Stimulated activated naive B cell treated with anti-CD40 and anti-IgM and Interleukin-4, amounts not matched to agents 10 μg/mL and 1 μg/mL and 100 μg/mL, for 72 hours (primary cell): ENCODE measurements around the gene SLC25A38.
A peak's percentile ranks its signal among the peaks of the same experiment; 100 is the strongest.
"Not testable (repeated sequence)": the region's sequence is repeated elsewhere in the genome, so short reads cannot be mapped to it uniquely, and the experiment has no call there.

Experiments
- ATAC-seq, 2 donors: fragments of 150-1000 bp; cut with Tn5 transposase; replicated peaks; 2 replicates each; pipeline ENCODE4 v1.10.0; 2021; ENCODE audit warnings: moderate library complexity in 1 of 2
- DNase-seq: peaks from one replicate; pipeline ENCODE4 v3.0.0; 2021
- H3K27ac Mint-ChIP-seq: one replicate; pipeline ENCODE4 v1.8.0; 2022; ENCODE audit warnings: mild to moderate bottlenecking, mixed read lengths
- H3K27me3 Mint-ChIP-seq, 2 donors: one replicate each; pipeline ENCODE4 v1.8.0; 2022; ENCODE audit warnings: mixed read lengths in 2 of 2
- H3K36me3 Mint-ChIP-seq, 2 donors: one replicate each; pipeline ENCODE4 v1.8.0; 2022; ENCODE audit warnings: mixed read lengths in 2 of 2, mild to moderate bottlenecking in 1 of 2
- H3K4me1 Mint-ChIP-seq, 2 donors: one replicate each; pipeline ENCODE4 v1.8.0; 2022; ENCODE audit warnings: mixed read lengths in 2 of 2, mild to moderate bottlenecking in 1 of 2
- H3K4me3 Mint-ChIP-seq, 2 donors: one replicate each; pipeline ENCODE4 v1.8.0; 2022; ENCODE audit warnings: mild to moderate bottlenecking in 2 of 2, mixed read lengths in 2 of 2, moderate library complexity in 1 of 2
- H3K9me3 Mint-ChIP-seq, 2 donors: one replicate each; pipeline ENCODE4 v1.8.0; 2022; ENCODE audit warnings: mixed read lengths in 2 of 2, mild to moderate bottlenecking in 1 of 2

The SLC25A38 gene, protein sequence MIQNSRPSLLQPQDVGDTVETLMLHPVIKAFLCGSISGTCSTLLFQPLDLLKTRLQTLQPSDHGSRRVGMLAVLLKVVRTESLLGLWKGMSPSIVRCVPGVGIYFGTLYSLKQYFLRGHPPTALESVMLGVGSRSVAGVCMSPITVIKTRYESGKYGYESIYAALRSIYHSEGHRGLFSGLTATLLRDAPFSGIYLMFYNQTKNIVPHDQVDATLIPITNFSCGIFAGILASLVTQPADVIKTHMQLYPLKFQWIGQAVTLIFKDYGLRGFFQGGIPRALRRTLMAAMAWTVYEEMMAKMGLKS

DNA sequence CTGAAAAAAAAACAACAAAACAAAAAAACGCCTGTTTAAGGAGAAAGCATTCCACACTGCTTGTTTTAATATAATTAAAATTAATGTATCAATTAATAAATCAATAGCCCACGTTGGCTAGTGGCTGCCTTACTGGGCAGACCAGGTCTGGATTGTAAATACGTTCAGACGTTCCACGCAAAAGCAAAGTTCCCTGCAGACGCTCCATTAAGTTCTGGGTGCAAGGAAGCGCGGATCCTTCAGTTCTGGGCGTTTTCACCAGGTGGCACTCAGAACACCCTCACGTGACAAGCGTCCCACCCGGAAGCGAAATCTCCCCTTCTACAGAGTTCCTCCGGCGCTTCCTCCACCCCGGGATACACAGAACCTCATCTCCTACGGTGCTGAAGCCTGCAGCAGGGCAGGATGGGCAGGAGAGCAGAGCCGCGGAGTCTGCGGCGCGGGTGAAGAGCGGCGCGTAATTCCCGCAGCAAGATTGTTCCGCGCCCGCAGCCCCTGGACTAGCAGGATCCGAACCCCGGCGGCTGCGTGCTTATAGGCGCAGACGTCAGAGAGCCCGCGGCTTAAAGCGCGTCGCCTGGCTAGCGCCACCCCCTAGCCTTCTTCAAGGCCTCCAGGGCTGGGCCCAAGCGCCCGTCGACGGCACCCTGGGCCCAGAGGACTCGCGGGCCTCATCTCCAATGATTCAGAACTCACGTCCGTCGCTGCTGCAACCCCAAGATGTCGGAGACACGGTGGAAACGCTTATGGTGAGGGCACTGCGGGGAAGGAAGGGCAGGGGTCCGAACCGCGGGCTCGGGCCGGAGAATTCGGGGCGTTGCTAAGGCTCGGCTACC, at the start of gene SLC25A38:
Gene SLC25A38, plus strand, starts transcription at position 326 of the 836 bp plus-strand sequence. Its CDS starts 355 bp downstream, at position 681.
- Mint-ChIP-seq H3K9me3 (peaks cover 0 to 5% of the 10 kb centered on the region in 2 donors), H3K36me3 (peaks cover 7 to 27% of the 10 kb centered on the region in 2 donors), H3K4me3 (peak within 1 kb of the TSS; percentile 99 to 100), H3K27me3 (peaks cover 0 to 1% of the 10 kb centered on the region in 2 donors), H3K27ac (peak within 1 kb of the TSS; percentile 100), H3K4me1 (peaks cover 26 to 34% of the 10 kb centered on the region in 2 donors)
- DNase-seq (peak; percentile 80), ATAC-seq (peak; percentile 88)

DNA sequence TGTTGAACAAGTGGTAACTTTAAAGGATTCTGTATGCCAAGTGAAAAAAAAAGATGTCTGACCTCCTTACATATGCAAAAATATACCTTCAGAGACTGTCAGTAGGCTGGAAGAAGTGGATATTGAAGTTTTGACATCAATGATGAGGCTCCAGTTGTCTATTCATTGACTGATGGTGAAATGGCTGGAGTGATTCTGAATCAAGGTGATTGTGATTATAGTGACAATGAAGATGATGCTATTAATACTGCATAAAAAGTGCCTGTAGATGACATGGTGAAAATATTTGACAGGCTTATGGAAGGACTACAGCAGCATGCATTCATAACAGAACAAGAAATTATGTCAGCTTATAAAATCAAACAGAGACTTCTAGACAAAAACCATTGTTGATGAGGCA, 49.6 kb upstream of the SLC25A38 start:
- no peaks in the 10 kb centered on the region for H3K4me1 Mint-ChIP-seq
- ATAC-seq (no peak), DNase-seq (no peak)
- no peaks in the 10 kb centered on the region for H3K9me3 Mint-ChIP-seq
- H3K4me3 Mint-ChIP-seq: no peak overlapping the region
- H3K27me3 Mint-ChIP-seq: peaks cover 0 to 16% of the 10 kb centered on the region in 2 donors
- no peak overlapping the region for H3K27ac Mint-ChIP-seq
- H3K36me3 Mint-ChIP-seq: no peaks in the 10 kb centered on the region

DNA sequence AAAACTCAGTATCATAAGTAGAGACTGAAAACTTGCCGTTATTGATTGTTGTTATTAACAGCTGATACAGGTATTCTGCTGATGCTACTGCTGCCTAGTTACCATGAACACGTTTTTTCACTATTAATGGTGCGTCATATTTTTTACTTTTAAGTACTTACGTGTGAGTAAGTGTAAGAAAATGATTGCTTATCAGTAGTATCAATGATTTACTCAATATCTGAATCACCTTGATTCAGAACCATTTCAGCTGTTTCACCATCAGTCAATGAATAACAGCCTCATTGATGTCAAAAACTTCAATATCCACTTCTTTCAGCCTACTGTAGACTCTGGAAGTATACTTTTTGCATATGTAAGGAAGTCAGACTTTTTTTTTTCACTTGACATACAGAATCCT, 49.0 kb upstream of the SLC25A38 start:
- Mint-ChIP-seq H3K4me3 (no peak overlapping the region), H3K36me3 (no peaks in the 10 kb centered on the region), H3K4me1 (no peaks in the 10 kb centered on the region), H3K27me3 (peaks cover 0 to 16% of the 10 kb centered on the region in 2 donors), H3K9me3 (no peaks in the 10 kb centered on the region), H3K27ac (no peak overlapping the region)
- no peak for DNase-seq
- ATAC-seq: no peak

DNA sequence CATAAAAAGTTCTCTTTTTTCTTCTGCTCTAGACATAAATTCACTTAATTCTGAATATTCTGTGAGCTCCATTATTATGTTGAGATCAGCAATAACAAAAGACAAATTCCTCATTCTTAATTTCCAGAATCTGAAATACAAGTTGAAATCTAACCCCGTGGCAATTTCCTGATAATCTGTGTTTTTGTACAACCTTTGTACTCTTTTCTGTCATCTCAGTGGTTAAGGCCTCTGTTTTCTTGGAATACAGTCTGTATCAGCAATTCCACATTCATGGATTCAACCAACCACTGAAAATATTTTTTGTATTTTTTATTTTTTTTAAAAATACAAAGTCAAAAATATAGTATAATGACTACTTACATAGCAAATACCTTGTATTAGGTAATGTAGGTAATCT, 45.0 kb upstream of the SLC25A38 start:
- no peaks in the 10 kb centered on the region for H3K4me1 Mint-ChIP-seq
- no peak overlapping the region for H3K4me3 Mint-ChIP-seq
- DNase-seq (no peak), ATAC-seq (no peak)
- no peak overlapping the region for H3K27ac Mint-ChIP-seq
- no peaks in the 10 kb centered on the region for H3K9me3 Mint-ChIP-seq
- H3K36me3 Mint-ChIP-seq: no peaks in the 10 kb centered on the region
- peaks cover 0 to 16% of the 10 kb centered on the region in 2 donors for H3K27me3 Mint-ChIP-seq

DNA sequence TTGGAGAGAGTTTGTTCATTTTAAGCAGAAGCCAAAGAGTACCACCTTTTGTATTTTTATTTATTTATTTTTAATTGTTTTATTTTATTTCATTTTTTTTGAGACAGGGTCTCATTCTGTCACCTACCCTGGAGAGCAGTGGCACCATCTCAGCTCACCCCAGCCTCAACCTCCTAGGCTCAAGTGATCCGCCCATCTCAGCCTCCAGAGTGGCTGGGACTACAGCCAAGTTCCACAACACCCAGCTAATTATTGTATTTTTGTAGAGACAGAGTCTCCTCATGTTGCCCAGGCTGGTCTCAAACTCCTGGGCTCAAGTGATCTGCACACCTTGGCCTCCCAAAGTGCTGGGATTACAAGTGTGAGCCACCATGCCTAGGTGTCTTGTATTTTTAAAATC, 44.1 kb upstream of the SLC25A38 start:
- DNase-seq (no peak), ATAC-seq (no peak)
- no peak overlapping the region for H3K4me3 Mint-ChIP-seq
- no peaks in the 10 kb centered on the region for H3K36me3 Mint-ChIP-seq
- H3K27ac Mint-ChIP-seq: no peak overlapping the region
- no peaks in the 10 kb centered on the region for H3K9me3 Mint-ChIP-seq
- no peaks in the 10 kb centered on the region for H3K4me1 Mint-ChIP-seq
- H3K27me3 Mint-ChIP-seq: peaks cover 0 to 10% of the 10 kb centered on the region in 2 donors

DNA sequence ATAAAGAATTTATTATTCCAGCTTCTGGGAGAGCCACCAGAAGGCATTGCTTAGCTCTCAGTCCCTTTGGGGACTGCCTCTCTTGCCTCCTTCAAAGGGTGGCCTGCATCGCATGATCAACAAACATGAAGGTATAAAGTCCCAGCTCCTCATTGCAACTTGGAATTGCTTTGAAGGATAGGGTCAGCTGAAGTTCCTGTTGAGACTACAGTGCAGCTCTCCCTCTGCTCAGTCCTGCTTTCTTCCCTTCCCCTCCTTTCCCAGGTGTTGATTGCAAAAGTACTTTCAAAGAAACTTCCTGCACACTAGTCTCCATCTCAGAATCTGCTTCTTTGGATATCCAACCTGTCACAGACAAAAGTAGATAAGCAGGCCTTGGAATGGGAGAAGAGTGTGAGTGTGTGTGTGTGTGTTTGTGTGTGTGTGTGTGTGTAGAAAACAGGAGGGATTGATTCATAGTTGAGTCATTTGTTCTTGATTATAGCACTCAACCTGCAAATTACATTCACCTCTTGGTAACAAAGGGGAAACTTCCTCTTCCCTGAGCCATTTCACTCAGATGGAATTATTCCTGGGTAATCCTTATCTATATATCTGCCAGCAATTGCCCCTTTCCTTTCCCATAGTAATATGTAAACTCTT, 40.0 kb upstream of the SLC25A38 start:
- Mint-ChIP-seq H3K27me3 (no peaks in the 10 kb centered on the region), H3K9me3 (no peaks in the 10 kb centered on the region), H3K4me3 (no peak overlapping the region), H3K4me1 (peaks cover 7 to 13% of the 10 kb centered on the region in 2 donors), H3K36me3 (no peaks in the 10 kb centered on the region), H3K27ac (no peak overlapping the region)
- DNase-seq (no peak), ATAC-seq (no peak)

DNA sequence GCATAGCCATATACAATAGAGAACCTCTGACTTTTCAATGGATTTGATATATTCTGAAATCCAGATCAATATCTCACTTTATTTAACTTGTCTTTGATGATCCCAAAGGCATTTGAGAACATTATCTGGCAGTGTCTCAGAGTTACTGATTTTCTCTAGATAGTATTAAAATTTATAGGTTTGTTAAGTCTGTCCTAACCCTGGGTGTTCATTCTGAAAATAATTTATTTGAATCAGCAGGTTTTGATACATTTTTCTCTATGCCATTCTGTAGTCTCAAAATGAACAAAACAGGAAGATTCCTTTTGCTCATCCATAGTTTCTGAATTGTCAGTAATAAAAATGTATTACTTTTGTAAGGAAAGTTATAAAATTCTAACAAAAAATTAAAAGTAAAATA, 39.4 kb upstream of the SLC25A38 start:
- H3K4me3 Mint-ChIP-seq: no peak overlapping the region
- DNase-seq (no peak), ATAC-seq (no peak)
- H3K4me1 Mint-ChIP-seq: peaks cover 7 to 13% of the 10 kb centered on the region in 2 donors
- no peaks in the 10 kb centered on the region for H3K9me3 Mint-ChIP-seq
- no peaks in the 10 kb centered on the region for H3K27me3 Mint-ChIP-seq
- H3K36me3 Mint-ChIP-seq: no peaks in the 10 kb centered on the region
- H3K27ac Mint-ChIP-seq: no peak overlapping the region

DNA sequence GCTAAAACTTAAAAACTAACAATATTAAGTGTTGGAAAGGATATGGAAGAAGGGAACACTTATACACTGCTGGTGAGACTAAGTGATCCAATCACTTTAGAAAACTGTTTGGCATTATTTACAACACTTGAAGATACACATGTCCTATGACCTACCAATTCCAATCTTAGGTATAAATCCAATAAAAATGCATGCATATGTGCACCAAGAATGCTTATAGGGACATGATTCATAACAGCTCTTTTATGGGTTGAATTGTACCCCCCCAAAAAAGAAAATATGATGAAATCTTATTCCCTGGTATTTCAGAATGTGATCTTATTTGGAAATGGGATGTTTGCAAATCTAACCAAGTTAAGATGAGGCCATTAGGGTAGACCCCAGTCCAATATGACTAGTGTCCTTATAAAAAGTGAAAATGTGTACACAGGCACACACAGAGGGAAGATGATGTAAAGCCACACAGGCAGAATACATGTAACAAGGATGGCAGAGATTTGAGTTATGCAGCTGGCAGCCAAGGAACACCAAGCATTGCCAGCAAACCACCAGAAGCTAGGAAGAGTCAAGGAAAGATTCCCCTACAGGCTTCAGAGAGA, 38.3 kb upstream of the SLC25A38 start:
- H3K4me1 Mint-ChIP-seq: peaks cover 7 to 13% of the 10 kb centered on the region in 2 donors
- H3K27ac Mint-ChIP-seq: no peak overlapping the region
- H3K4me3 Mint-ChIP-seq: no peak overlapping the region
- ATAC-seq (no peak), DNase-seq (no peak)
- no peaks in the 10 kb centered on the region for H3K27me3 Mint-ChIP-seq
- no peaks in the 10 kb centered on the region for H3K9me3 Mint-ChIP-seq
- H3K36me3 Mint-ChIP-seq: no peaks in the 10 kb centered on the region

DNA sequence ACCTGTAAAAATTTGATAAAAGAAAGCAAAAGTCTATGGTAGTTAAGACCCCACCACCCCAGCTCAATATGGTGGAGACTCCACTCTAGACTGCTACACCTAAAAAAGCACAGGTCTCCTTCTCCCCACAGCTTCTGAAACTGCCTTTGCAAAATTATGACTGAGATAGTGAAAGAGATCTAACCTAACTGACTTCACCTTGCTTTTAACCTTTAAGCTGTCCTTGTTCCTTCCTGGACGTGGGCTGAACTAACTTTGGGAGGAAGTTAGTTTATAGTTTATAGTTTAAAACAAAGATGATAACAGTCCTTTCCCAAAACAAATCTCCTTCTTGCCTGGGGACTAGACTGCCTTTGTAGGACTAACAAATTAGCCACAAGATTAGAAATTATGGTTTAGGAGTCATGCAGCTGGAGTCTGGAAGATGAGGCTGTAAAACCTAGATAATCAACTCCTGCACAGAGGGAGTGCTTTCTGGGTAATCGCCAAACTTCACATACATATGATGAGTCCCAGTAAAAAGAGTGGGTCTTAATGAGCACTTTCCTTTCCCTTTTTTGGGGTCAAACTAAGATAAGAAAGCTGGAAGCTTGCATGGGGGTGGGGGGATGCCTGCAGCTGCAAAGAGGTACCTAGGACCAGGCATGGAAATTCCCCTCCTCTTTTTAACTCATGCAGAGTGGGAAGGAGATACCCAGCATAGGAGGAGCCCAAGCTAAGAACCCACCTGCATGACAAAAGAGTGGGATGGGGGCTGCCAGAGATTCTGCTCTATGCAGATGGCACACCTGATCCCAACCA, 36.2 kb upstream of the SLC25A38 start:
- no peak overlapping the region for H3K4me3 Mint-ChIP-seq
- ATAC-seq (peak; percentile 50 to 74), DNase-seq (no peak)
- H3K27ac Mint-ChIP-seq: peak overlapping the region; percentile 31
- H3K36me3 Mint-ChIP-seq: no peaks in the 10 kb centered on the region
- no peaks in the 10 kb centered on the region for H3K27me3 Mint-ChIP-seq
- no peaks in the 10 kb centered on the region for H3K9me3 Mint-ChIP-seq
- H3K4me1 Mint-ChIP-seq: peaks cover 7 to 13% of the 10 kb centered on the region in 2 donors

DNA sequence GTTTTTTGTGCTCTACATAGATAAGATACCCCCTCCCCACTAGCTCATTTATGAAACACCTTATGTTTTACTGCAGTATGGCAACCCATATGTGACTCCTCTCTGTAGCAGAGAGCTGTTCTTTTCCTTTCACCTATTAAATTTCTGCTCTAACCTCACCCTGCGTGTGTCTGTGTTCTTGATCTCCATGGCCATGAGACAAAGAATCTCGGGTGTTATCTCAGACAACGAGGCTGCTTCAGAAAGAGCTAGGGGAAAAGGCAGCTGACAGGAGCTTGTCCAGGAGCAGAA, 35.6 kb upstream of the SLC25A38 start:
- H3K4me3 Mint-ChIP-seq: no peak overlapping the region
- ATAC-seq (no peak), DNase-seq (no peak)
- H3K9me3 Mint-ChIP-seq: no peaks in the 10 kb centered on the region
- no peaks in the 10 kb centered on the region for H3K27me3 Mint-ChIP-seq
- no peaks in the 10 kb centered on the region for H3K36me3 Mint-ChIP-seq
- H3K27ac Mint-ChIP-seq: no peak overlapping the region
- H3K4me1 Mint-ChIP-seq: peaks cover 7 to 13% of the 10 kb centered on the region in 2 donors

DNA sequence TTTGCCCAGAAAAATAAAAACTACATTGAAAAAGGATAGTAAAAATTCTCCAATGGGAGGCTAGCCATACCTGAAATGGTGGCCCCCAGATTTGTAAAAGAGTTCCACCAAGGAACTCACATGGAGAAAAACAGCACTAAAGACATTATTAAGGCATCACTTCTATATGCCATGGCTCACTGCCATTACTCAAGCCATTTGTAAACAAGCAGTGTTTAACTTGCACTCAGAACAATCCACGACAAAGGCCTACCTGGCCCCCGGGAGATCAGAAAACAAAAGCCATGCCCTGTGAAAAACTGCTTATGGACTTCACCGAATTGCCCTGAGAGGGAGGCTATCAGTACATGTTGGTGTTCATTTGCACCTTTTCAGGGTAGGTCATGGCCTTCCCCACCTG, 34.1 kb upstream of the SLC25A38 start:
- Mint-ChIP-seq H3K9me3 (no peaks in the 10 kb centered on the region), H3K4me3 (no peak overlapping the region), H3K27me3 (no peaks in the 10 kb centered on the region), H3K27ac (no peak overlapping the region), H3K4me1 (peaks cover 7 to 13% of the 10 kb centered on the region in 2 donors), H3K36me3 (no peaks in the 10 kb centered on the region)
- DNase-seq: no peak
- no peak for ATAC-seq

DNA sequence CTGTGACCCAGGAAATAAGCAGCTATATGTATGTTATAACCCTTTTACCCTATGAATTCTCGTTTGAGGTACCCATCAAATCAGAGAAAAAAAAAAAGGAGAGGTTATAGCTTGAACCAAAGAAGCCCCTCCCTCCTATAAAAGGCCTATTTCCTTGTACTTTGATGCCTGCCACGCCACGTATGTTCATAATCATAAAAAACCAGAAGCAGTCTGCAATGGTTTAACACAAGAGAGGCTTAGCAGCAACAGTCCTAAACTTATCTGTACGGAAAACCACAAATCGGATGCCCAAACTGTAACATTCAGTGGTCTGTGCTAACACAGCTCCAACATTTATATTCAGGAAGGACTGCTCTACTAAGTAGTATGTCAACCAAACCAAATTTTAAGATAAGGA, 32.5 kb upstream of the SLC25A38 start:
- no peaks in the 10 kb centered on the region for H3K9me3 Mint-ChIP-seq
- ATAC-seq (no peak), DNase-seq (no peak)
- H3K27me3 Mint-ChIP-seq: peaks cover 0 to 6% of the 10 kb centered on the region in 2 donors
- peaks cover 7 to 13% of the 10 kb centered on the region in 2 donors for H3K4me1 Mint-ChIP-seq
- no peak overlapping the region for H3K4me3 Mint-ChIP-seq
- H3K36me3 Mint-ChIP-seq: no peaks in the 10 kb centered on the region
- no peak overlapping the region for H3K27ac Mint-ChIP-seq

DNA sequence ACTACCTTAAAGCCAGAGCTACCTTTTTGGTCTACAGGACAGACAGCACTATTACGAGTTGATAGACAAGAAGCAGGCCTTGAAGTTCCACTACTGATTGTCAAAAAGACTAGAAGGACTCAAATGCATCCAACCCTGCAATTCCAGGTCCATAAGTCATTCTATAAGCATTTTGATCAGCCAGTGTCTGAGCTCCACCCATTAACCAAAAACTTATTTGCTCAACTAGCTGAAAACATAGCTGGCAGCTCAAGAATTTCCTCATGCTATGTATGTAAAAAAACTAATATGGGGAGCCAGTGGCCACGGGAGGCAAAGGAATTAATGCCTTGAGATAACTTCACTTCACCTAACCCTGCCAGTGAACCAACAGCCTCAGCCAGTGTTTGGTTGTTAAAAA, 32.0 kb upstream of the SLC25A38 start:
- H3K9me3 Mint-ChIP-seq, H3K36me3 Mint-ChIP-seq, H3K4me3 Mint-ChIP-seq, H3K27me3 Mint-ChIP-seq, DNase-seq, ATAC-seq, H3K27ac Mint-ChIP-seq: not testable (repeated sequence)
- peaks cover 7 to 13% of the 10 kb centered on the region in 2 donors for H3K4me1 Mint-ChIP-seq
